D721Med (cell line): ENCODE measurements around the gene NRDE2.
"Not testable (repeated sequence)": the region's sequence is repeated elsewhere in the genome, so short reads cannot be mapped to it uniquely, and the experiment has no call there.

ENCODE experiments used
- DNase-seq: peaks from one replicate; pipeline ENCODE4 v3.0.0; 2011; ENCODE audit warnings: low spot score; ENCODE audit not compliant: insufficient read length
- FAIRE-seq: peaks from 2 replicates; lab custom pipeline; 2011; peaks lifted over from hg19 to GRCh38; lab: Jason Lieb, UNC
- CTCF ChIP-seq: IDR thresholded peaks from 2 replicates; pipeline ENCODE4 v1.5.1; 2012; ENCODE audit warnings: mild to moderate bottlenecking, control low read depth; ENCODE audit not compliant: insufficient read depth; ENCODE audit errors: missing control alignments

NRDE2 gene

GRCh38 chr14:90239139-90239538 is 92.6 kb downstream of the NRDE2 start:
- DNase-seq (no peak), FAIRE-seq (no peak)
- no peak for TF ChIP-seq CTCF

GRCh38 chr14:90235179-90235976 is 96.4 kb downstream of the NRDE2 start:
- DNase-seq, result peak; percentile 64
- no peak for FAIRE-seq
- peak; percentile 82 for TF ChIP-seq CTCF

- not testable (repeated sequence) for DNase-seq, FAIRE-seq
Measured at GRCh38 chr14:90229942-90230341, 101.8 kb downstream of the NRDE2 start.

- no peak for TF ChIP-seq CTCF
- no peak for FAIRE-seq
- DNase-seq, result no peak
Measured at GRCh38 chr14:90228478-90228877, 103.3 kb downstream of the NRDE2 start.
